Measurements from ENCODE around the gene PARM1.

Gene PARM1

DNA sequence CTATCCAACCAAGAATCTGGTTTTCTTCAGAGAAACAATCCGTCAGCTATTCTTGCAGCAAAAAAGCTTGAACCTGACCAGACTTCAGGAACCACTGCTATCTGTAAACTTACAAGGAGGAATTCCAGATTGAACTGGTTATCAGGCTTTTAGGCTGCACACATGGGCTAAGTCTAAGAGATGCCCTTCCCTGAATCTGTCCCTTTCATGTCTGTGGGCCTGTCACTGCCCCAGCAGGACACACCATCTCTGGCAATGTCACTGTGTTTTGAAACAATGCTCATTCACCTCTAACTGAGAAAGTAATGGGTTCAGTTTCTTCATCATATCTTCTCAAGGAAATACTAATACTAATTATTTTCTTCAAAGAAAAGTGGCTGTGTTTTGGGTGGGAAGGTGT lies 72.8 kb downstream of the PARM1 start:
- no peak for TF ChIP-seq CTCF (IDR thresholded peaks at IDR 0.05; ENCODE audit: low read length, missing control alignments)
- H3K4me3 ChIP-seq (replicated peaks; ENCODE audit: low read depth, low read length) = no peak overlapping the region
- DNase-seq (ENCODE audit: low read depth) = no peak

GRCh38 chr4:75007891-75008290 lies 75.0 kb downstream of the PARM1 start:
- DNase-seq (ENCODE audit: low read depth) = no peak
- no peak overlapping the region for H3K4me3 ChIP-seq (replicated peaks; ENCODE audit: low read depth, low read length)
- TF ChIP-seq CTCF (IDR thresholded peaks at IDR 0.05; ENCODE audit: low read length, missing control alignments) = no peak

DNA sequence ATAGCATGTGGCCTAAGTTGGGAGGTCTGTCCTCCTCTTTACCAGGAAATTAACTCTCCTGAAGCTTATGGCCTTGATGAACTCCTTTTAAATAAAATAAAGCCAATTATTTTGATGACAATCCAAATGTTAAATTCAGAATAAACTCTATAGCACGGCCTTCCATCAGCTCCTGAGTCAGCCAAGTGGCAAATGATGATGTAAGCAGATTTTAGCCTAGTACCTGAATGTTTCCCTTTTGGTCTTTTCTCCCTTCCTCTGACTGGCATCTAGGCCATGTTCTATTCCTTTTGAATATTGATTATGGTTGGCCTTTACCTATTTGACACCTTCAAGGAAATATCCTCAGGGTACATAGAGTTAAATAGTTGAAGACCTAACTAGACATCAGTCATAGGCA lies 76.2 kb downstream of the PARM1 start:
- H3K4me3 ChIP-seq (replicated peaks; ENCODE audit: low read depth, low read length) = no peak overlapping the region
- TF ChIP-seq CTCF (IDR thresholded peaks at IDR 0.05; ENCODE audit: low read length, missing control alignments) = no peak
- no peak for DNase-seq (ENCODE audit: low read depth)

GRCh38 chr4:75011131-75011795 lies 78.3 kb downstream of the PARM1 start:
- no peak for TF ChIP-seq CTCF (IDR thresholded peaks at IDR 0.05; ENCODE audit: low read length, missing control alignments)
- DNase-seq (ENCODE audit: low read depth) = no peak
- no peak overlapping the region for H3K4me3 ChIP-seq (replicated peaks; ENCODE audit: low read depth, low read length)

- no peak for TF ChIP-seq CTCF (IDR thresholded peaks at IDR 0.05; ENCODE audit: low read length, missing control alignments)
- DNase-seq (ENCODE audit: low read depth) = no peak
- H3K4me3 ChIP-seq (replicated peaks; ENCODE audit: low read depth, low read length) = no peak overlapping the region
Observed at GRCh38 chr4:75015627-75016026, 82.7 kb downstream of the PARM1 start.

DNA sequence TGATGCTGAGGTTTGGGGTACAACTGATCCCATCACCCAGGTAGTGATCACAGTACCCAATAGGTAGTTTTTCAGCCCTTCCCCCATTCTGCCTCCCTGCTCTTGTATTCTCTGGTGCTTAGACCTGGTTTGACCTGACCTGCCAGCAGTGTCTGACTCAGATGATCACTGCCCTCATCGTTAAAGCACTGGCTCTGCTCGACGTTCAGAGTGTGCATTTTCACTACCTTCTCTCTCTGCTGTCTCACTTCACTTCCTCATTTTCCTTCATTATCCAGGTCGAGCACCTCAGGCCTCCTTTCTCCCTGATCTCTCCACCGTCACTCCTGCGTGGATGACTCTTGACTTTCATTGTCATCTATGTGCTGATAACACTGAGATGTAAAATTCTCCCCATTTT lies 83.6 kb downstream of the PARM1 start:
- no peak for TF ChIP-seq CTCF (IDR thresholded peaks at IDR 0.05; ENCODE audit: low read length, missing control alignments)
- DNase-seq (ENCODE audit: low read depth) = no peak
- no peak overlapping the region for H3K4me3 ChIP-seq (replicated peaks; ENCODE audit: low read depth, low read length)

- TF ChIP-seq CTCF (IDR thresholded peaks at IDR 0.05; ENCODE audit: low read length, missing control alignments) = no peak
Observed at GRCh38 chr4:75018811-75019479, 86.0 kb downstream of the PARM1 start.

More at GRCh38 chr4:75018811-75019479, 86.0 kb downstream of the PARM1 start:
- H3K4me3 ChIP-seq (replicated peaks; ENCODE audit: low read depth, low read length) = no peak overlapping the region
- DNase-seq (ENCODE audit: low read depth) = no peak

Data from fibroblast of pulmonary artery (primary cell).